ENCODE measurements around the gene DCTD. TPM values are rescaled to one million over a fixed set of nuclear protein-coding genes. Genes with fewer than 3 reads are reported as not detected.

DCTD gene
- total and polyA plus RNA-seq, 2 of the 13 experiments (the other 11 are each of a cell fraction or from before 2014, with no cell fraction given) = 85.1 to 95.3 TPM

DNA sequence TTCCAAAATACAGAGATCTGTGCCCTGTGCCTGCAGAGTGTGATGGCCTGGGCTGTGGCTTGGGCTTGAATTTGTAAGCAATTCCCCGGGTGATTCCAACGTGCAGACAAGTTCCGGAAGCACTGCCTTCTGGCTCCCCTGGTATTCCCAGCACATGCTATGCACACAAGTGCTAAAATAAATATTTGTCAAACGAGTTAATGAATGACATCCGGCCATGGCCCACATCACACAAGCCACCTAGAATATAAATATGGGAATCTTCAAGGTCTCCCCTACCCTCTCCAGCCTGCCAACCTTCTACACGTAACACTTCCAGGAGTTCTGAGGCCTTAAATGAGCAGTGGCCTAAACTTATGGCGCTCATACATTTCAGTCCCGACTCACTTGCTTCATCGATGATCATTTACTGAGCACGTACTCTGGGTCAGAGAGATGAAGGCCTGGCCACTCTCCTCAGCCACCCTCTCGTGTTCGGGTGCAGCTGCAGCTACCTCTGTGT is 21.3 kb downstream of the DCTD start (continued):
- TF ChIP-seq, protein P1, sequence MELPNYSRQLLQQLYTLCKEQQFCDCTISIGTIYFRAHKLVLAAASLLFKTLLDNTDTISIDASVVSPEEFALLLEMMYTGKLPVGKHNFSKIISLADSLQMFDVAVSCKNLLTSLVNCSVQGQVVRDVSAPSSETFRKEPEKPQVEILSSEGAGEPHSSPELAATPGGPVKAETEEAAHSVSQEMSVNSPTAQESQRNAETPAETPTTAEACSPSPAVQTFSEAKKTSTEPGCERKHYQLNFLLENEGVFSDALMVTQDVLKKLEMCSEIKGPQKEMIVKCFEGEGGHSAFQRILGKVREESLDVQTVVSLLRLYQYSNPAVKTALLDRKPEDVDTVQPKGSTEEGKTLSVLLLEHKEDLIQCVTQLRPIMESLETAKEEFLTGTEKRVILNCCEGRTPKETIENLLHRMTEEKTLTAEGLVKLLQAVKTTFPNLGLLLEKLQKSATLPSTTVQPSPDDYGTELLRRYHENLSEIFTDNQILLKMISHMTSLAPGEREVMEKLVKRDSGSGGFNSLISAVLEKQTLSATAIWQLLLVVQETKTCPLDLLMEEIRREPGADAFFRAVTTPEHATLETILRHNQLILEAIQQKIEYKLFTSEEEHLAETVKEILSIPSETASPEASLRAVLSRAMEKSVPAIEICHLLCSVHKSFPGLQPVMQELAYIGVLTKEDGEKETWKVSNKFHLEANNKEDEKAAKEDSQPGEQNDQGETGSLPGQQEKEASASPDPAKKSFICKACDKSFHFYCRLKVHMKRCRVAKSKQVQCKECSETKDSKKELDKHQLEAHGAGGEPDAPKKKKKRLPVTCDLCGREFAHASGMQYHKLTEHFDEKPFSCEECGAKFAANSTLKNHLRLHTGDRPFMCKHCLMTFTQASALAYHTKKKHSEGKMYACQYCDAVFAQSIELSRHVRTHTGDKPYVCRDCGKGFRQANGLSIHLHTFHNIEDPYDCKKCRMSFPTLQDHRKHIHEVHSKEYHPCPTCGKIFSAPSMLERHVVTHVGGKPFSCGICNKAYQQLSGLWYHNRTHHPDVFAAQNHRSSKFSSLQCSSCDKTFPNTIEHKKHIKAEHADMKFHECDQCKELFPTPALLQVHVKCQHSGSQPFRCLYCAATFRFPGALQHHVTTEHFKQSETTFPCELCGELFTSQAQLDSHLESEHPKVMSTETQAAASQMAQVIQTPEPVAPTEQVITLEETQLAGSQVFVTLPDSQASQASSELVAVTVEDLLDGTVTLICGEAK (IDR thresholded peaks at IDR 0.05) = no peak
- TF ChIP-seq, protein P1 (CRISPR knock-in tag; IDR thresholded peaks at IDR 0.05) = peak; percentile 87; the same call in 1 of the 2 replicates
- TF ChIP-seq KMT2A (CRISPR knock-in tag; IDR thresholded peaks at IDR 0.05) (no peak; the same call in 1 of the 2 replicates), AGO2 (optimal IDR thresholded peaks at IDR 0.05; ENCODE audit: low read depth, low read length) (no peak), HDAC6 (IDR thresholded peaks at IDR 0.05; ENCODE audit: low read depth, low read length) (no peak), ZIK1 (CRISPR knock-in tag; IDR thresholded peaks at IDR 0.05; ENCODE audit: borderline replicate concordance, low read depth) (no peak), SIN3B (IDR thresholded peaks at IDR 0.05; ENCODE audit: low read length) (no peak), ZNF780A (CRISPR knock-in tag; IDR thresholded peaks at IDR 0.05) (no peak), ZC3H13 (CRISPR knock-in tag; IDR thresholded peaks at IDR 0.05) (no peak), ARNT2 (CRISPR knock-in tag; IDR thresholded peaks at IDR 0.05; ENCODE audit: low read depth) (peak; percentile 75), ELF1 (CRISPR knock-in tag; IDR thresholded peaks at IDR 0.05) (peak; percentile 79), ZNF235 (CRISPR knock-in tag; IDR thresholded peaks at IDR 0.05; ENCODE audit: borderline replicate concordance) (no peak), ZSCAN31 (CRISPR knock-in tag; IDR thresholded peaks at IDR 0.05; ENCODE audit: low read depth) (peak; percentile 78; the same call in 1 of the 2 replicates)
- TF ChIP-seq, protein P2, sequence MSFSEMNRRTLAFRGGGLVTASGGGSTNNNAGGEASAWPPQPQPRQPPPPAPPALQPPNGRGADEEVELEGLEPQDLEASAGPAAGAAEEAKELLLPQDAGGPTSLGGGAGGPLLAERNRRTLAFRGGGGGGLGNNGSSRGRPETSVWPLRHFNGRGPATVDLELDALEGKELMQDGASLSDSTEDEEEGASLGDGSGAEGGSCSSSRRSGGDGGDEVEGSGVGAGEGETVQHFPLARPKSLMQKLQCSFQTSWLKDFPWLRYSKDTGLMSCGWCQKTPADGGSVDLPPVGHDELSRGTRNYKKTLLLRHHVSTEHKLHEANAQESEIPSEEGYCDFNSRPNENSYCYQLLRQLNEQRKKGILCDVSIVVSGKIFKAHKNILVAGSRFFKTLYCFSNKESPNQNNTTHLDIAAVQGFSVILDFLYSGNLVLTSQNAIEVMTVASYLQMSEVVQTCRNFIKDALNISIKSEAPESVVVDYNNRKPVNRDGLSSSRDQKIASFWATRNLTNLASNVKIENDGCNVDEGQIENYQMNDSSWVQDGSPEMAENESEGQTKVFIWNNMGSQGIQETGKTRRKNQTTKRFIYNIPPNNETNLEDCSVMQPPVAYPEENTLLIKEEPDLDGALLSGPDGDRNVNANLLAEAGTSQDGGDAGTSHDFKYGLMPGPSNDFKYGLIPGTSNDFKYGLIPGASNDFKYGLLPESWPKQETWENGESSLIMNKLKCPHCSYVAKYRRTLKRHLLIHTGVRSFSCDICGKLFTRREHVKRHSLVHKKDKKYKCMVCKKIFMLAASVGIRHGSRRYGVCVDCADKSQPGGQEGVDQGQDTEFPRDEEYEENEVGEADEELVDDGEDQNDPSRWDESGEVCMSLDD (CRISPR knock-in tag; IDR thresholded peaks at IDR 0.05; ENCODE audit: borderline replicate concordance) = no peak
- TF ChIP-seq, protein P3, sequence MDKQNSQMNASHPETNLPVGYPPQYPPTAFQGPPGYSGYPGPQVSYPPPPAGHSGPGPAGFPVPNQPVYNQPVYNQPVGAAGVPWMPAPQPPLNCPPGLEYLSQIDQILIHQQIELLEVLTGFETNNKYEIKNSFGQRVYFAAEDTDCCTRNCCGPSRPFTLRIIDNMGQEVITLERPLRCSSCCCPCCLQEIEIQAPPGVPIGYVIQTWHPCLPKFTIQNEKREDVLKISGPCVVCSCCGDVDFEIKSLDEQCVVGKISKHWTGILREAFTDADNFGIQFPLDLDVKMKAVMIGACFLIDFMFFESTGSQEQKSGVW (CRISPR knock-in tag; IDR thresholded peaks at IDR 0.05; ENCODE audit: borderline replicate concordance) = no peak
- TF ChIP-seq, protein P4, sequence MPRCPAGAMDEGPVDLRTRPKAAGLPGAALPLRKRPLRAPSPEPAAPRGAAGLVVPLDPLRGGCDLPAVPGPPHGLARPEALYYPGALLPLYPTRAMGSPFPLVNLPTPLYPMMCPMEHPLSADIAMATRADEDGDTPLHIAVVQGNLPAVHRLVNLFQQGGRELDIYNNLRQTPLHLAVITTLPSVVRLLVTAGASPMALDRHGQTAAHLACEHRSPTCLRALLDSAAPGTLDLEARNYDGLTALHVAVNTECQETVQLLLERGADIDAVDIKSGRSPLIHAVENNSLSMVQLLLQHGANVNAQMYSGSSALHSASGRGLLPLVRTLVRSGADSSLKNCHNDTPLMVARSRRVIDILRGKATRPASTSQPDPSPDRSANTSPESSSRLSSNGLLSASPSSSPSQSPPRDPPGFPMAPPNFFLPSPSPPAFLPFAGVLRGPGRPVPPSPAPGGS (CRISPR knock-in tag; IDR thresholded peaks at IDR 0.05) = no peak

Measured in HepG2 (cell line).